NB4 (cell line): ENCODE measurements around the gene DPP10.

ENCODE experiments used
- DNase-seq: peaks from one replicate; pipeline ENCODE4 v3.0.0; 2010; ENCODE audit warnings: low read depth
- H3K4me3 ChIP-seq: one replicate; pipeline ENCODE4 v1.5.1; 2011; ENCODE audit warnings: mild to moderate bottlenecking, low read depth, low read length, moderate library complexity
- CTCF ChIP-seq: IDR thresholded peaks from one replicate; pipeline ENCODE4 v1.5.1; 2012; ENCODE audit warnings: low read depth, low read length
- MAX ChIP-seq: IDR thresholded peaks from 2 replicates; pipeline ENCODE4 v1.6.1; 2011; ENCODE audit warnings: low read depth, low read length
- MYC ChIP-seq: IDR thresholded peaks from 2 replicates; pipeline ENCODE4 v1.6.1; 2011; ENCODE audit warnings: low read depth, low read length
- POLR2A ChIP-seq: IDR thresholded peaks from 2 replicates; pipeline ENCODE4 v1.6.1; 2011; ENCODE audit warnings: mild to moderate bottlenecking; ENCODE audit not compliant: insufficient read length; ENCODE audit errors: extremely low read depth

DPP10 gene

GRCh38 chr2:115574667-115575066 is 1132.2 kb downstream of the DPP10 start:
- no peak overlapping the region for H3K4me3 ChIP-seq
- TF ChIP-seq MAX (no peak), POLR2A (no peak), MYC (no peak), CTCF (no peak)
- DNase-seq, result no peak

GRCh38 chr2:115580784-115581183 is 1138.3 kb downstream of the DPP10 start:
- TF ChIP-seq MAX (no peak), POLR2A (no peak), MYC (no peak), CTCF (no peak)
- no peak for DNase-seq
- H3K4me3 ChIP-seq, result no peak overlapping the region

- TF ChIP-seq MYC (no peak), MAX (no peak), CTCF (no peak), POLR2A (no peak)
- no peak overlapping the region for H3K4me3 ChIP-seq
- no peak for DNase-seq
Observed at GRCh38 chr2:115584507-115584906, 1142.1 kb downstream of the DPP10 start.

GRCh38 chr2:115596659-115597375 is 1154.4 kb downstream of the DPP10 start:
- H3K4me3 ChIP-seq, result no peak overlapping the region
- TF ChIP-seq POLR2A (no peak), CTCF (no peak), MYC (no peak), MAX (no peak)
- no peak for DNase-seq

GRCh38 chr2:115603285-115603684 is 1160.8 kb downstream of the DPP10 start:
- no peak overlapping the region for H3K4me3 ChIP-seq
- DNase-seq, result no peak
- TF ChIP-seq MAX (no peak), MYC (no peak), CTCF (no peak), POLR2A (no peak)

- TF ChIP-seq MYC (no peak), POLR2A (no peak), MAX (no peak), CTCF (no peak)
- H3K4me3 ChIP-seq, result no peak overlapping the region
- DNase-seq, result no peak
Observed at GRCh38 chr2:115606350-115606749, 1163.9 kb downstream of the DPP10 start.
